Activated CD4-positive, CD25-positive, alpha-beta regulatory T cell (primary cell): Measurements from ENCODE around the gene SAG.
"Not testable (repeated sequence)": the region's sequence is repeated elsewhere in the genome, so short reads cannot be mapped to it uniquely, and the experiment has no call there.

Experiments
- DNase-seq, 4 experiments: peaks; one replicate each; lab custom pipeline; 2025; lab: John Stamatoyannopoulos, UW

The SAG gene

GRCh38 chr2:233331536-233331935, 23.9 kb downstream of the SAG start:
- peak; percentile 15 to 65 (median 38) for DNase-seq

- DNase-seq, result no peak
These were observed 24.5 kb downstream of the SAG start for GRCh38 chr2:233332125-233332524.

- no peak for DNase-seq
These were observed 27.3 kb downstream of the SAG start for GRCh38 chr2:233334915-233335314.

GRCh38 chr2:233336091-233336490, 28.5 kb downstream of the SAG start:
- not testable (repeated sequence) for DNase-seq

GRCh38 chr2:233336541-233336940, 28.9 kb downstream of the SAG start:
- no peak for DNase-seq

- DNase-seq, result no peak
These were observed 30.4 kb downstream of the SAG start for GRCh38 chr2:233338046-233338445.

- no peak for DNase-seq
These were observed 31.3 kb downstream of the SAG start for GRCh38 chr2:233338812-233339368.

GRCh38 chr2:233339427-233339826, 31.8 kb downstream of the SAG start:
- no peak for DNase-seq

GRCh38 chr2:233341296-233341695, 33.7 kb downstream of the SAG start:
- DNase-seq, result no peak

- no peak for DNase-seq
These were observed 34.7 kb downstream of the SAG start for GRCh38 chr2:233342301-233342700.

GRCh38 chr2:233343171-233343705, 35.6 kb downstream of the SAG start:
- DNase-seq, result no peak

- no peak for DNase-seq
These were observed 38.8 kb downstream of the SAG start for GRCh38 chr2:233346376-233346775.

- no peak for DNase-seq
These were observed 39.3 kb downstream of the SAG start for GRCh38 chr2:233346930-233347329.

GRCh38 chr2:233349005-233349998, 41.7 kb downstream of the SAG start:
- DNase-seq, result no peak

GRCh38 chr2:233350708-233351107, 43.1 kb downstream of the SAG start:
- DNase-seq, result no peak

- DNase-seq, result no peak
These were observed 43.8 kb downstream of the SAG start for GRCh38 chr2:233351423-233351822.

- no peak for DNase-seq
These were observed 44.7 kb downstream of the SAG start for GRCh38 chr2:233352141-233352842.

- DNase-seq, result no peak
These were observed 45.6 kb downstream of the SAG start for GRCh38 chr2:233353101-233353768.

GRCh38 chr2:233353769-233354499, 46.3 kb downstream of the SAG start, which contains the start of gene DGKD:
Gene DGKD, plus strand, starts transcription at chr2:233354494. Its CDS starts 25 bp downstream, at chr2:233354519.
- DNase-seq, result peak; percentile 63 to 73 (median 68)

- no peak for DNase-seq
These were observed 46.9 kb downstream of the SAG start for GRCh38 chr2:233354500-233354924.

GRCh38 chr2:233354971-233355574, 47.5 kb downstream of the SAG start:
- DNase-seq, result no peak
